Pancreas (tissue), 10 donors: ENCODE measurements around the gene ETS1. TPM values are rescaled to one million over a fixed set of nuclear protein-coding genes. Genes with fewer than 3 reads are reported as not detected.

Experiments used
- ATAC-seq, 4 donors: fragments of 200-7000 bp; cut with Tn5 transposase; one replicate each; pipeline versions ENCODE4 v1.8.0 to v1.9.1; 2020; ENCODE audit warnings: mild to moderate bottlenecking in 4 of 4, moderate library complexity in 4 of 4
- DNase-seq, 6 donors: peaks; one replicate each; pipeline ENCODE4 v3.0.0-alpha.2; 2020
- FAIRE-seq: peaks from 2 replicates; lab custom pipeline; 2012; peaks lifted over from hg19 to GRCh38; lab: Jason Lieb, UNC
- H3K27ac ChIP-seq, 4 donors: fragments of 200-600 bp; sonication (generic); 1 replicate in 3 of 4; 2 replicates in 1 of 4; pipeline versions ENCODE4 v1.5.0 to v1.8.0; 2020
- H3K27me3 ChIP-seq, 4 donors: fragments of 200-600 bp; one replicate each; pipeline ENCODE4 v1.8.0; 2021
- H3K36me3 ChIP-seq, 3 donors: fragments of 200-600 bp; sonication (generic) in 1 of 3; one replicate each; pipeline versions ENCODE4 v1.5.0 to v1.8.0; 2020 to 2021
- H3K4me1 ChIP-seq, 3 donors: fragments of 200-600 bp; one replicate each; pipeline ENCODE4 v1.8.0; 2021
- H3K4me3 ChIP-seq, 4 donors: fragments of 200-600 bp; sonication (generic) in 2 of 4; one replicate each; pipeline versions ENCODE4 v1.5.0 to v1.8.0; 2020 to 2021
- H3K9me3 ChIP-seq, 4 donors: fragments of 200-600 bp; one replicate each; pipeline ENCODE4 v1.8.0; 2021
- CTCF ChIP-seq, 4 donors: fragments of 200-600 bp; sonication (generic) in 3 of 4; IDR thresholded peaks; one replicate each; pipeline versions ENCODE4 v1.5.0 to v1.8.0; 2021; ENCODE audit warnings: antibody characterized with exemption in 4 of 4
- WGBS, 2 donors: extraction: QIAGEN DNeasy Blood & Tissue Kit; methylation state at CpG; one replicate each; pipeline ENCODE4 v1.1.7; 2013; 5-methylcytosine and 5-hydroxymethylcytosine counted together
- intact Hi-C, 3 donors: fragments of 100-400 bp; cut with DNase I; formaldehyde crosslinking; loops; one replicate each; pipeline versions ENCODE4 v1.11.1 to v1.14.2; 2022
- polyA plus RNA-seq, 2 donors: library from polyadenylated mRNA; stranded (reverse); fragments of 200-250 nt; gene quantifications; one replicate each; pipeline ENCODE4 v1.2.3, GENCODE V29; 2013
- total RNA-seq, 6 donors: library from RNA; stranded (reverse); fragmentation: NEBNext Ultra II Directional in 4 of 6; extraction: Animal tissue kit (Norgen Biotek cat#: 25700) in 4 of 6; gene quantifications; one replicate each; pipeline versions ENCODE4 v1.2.1 to v1.2.4, GENCODE V29; 2021 to 2023
- donor health status: healthy with polysubstance abuse.
- donor health status: DM: no; HTN: no; CAD: no; lungs with moderate emphysema.
- donor health status: DM: no; HTN: no; CAD: no.
- donor health status: control.
- donor health status: control.
- donor health status: Bipolar disorder and iron deficiency.
- donor health status: DM: yes; HTN: yes; CAD: no.
- donor health status: DM: no; HTN: no; CAD: no.
- donor health status: DM: no; HTN: no; CAD: no.
- donor health status: DM: yes; HTN: yes; CAD: no.

The ETS1 gene
- total and polyA plus RNA-seq, 8 donors, result 5.4 to 26.6 (median 13.0) TPM

GRCh38 chr11:128471138-128471661 is 116.2 kb downstream of the ETS1 start:
- TF ChIP-seq CTCF (IDR thresholded peaks at IDR 0.05), result no peak
- peaks cover 0 to 21% (median 5%) of the 10 kb centered on the region in 3 donors for H3K4me1 ChIP-seq
- no peak overlapping the region for H3K4me3 ChIP-seq
- no peaks in the 10 kb centered on the region for H3K36me3 ChIP-seq
- 82 to 86% methylated on average over 3 of the region's 3 CpGs for WGBS, 2 donors
- H3K27me3 ChIP-seq, result no peaks in the 10 kb centered on the region
- H3K27ac ChIP-seq, result no peak overlapping the region
- DNase-seq (peak in 1 of 6 donors; percentile 36), FAIRE-seq (no peak), ATAC-seq (peak in 1 of 4 donors; percentile 18)
- intact Hi-C loops, result no loop called here
- no peaks in the 10 kb centered on the region for H3K9me3 ChIP-seq

GRCh38 chr11:128470081-128470480 is 117.3 kb downstream of the ETS1 start:
- intact Hi-C loops, result no loop called here
- no peak overlapping the region for H3K27ac ChIP-seq

GRCh38 chr11:128469220-128469619 is 118.1 kb downstream of the ETS1 start:
- H3K4me3 ChIP-seq, result no peak overlapping the region
- peaks cover 0 to 15% (median 0%) of the 10 kb centered on the region in 3 donors for H3K4me1 ChIP-seq
- no peaks in the 10 kb centered on the region for H3K36me3 ChIP-seq
- H3K9me3 ChIP-seq, result no peaks in the 10 kb centered on the region
- 79 to 86% methylated on average over 4 of the region's 4 CpGs for WGBS, 2 donors
- H3K27me3 ChIP-seq, result no peaks in the 10 kb centered on the region
- no peak for ATAC-seq
- TF ChIP-seq CTCF (IDR thresholded peaks at IDR 0.05), result no peak
- H3K27ac ChIP-seq, result no peak overlapping the region
- DNase-seq, result no peak
- intact Hi-C loops, result no loop called here
- no peak for FAIRE-seq

More at GRCh38 chr11:128470081-128470480, 117.3 kb downstream of the ETS1 start:
- Histone ChIP-seq H3K36me3 (no peaks in the 10 kb centered on the region), H3K9me3 (no peaks in the 10 kb centered on the region), H3K4me3 (no peak overlapping the region), H3K4me1 (peaks cover 0 to 16% (median 0%) of the 10 kb centered on the region in 3 donors), H3K27me3 (no peaks in the 10 kb centered on the region)
- TF ChIP-seq CTCF (IDR thresholded peaks at IDR 0.05), result no peak
- ATAC-seq (no peak), FAIRE-seq (no peak), DNase-seq (no peak)
- 70 to 81% methylated on average over 5 of the region's 5 CpGs for WGBS, 2 donors

GRCh38 chr11:128468111-128468510 is 119.2 kb downstream of the ETS1 start:
- 89 to 93% methylated on average over 1 of the region's 1 CpG for WGBS, 2 donors
- DNase-seq, result no peak
- Histone ChIP-seq H3K4me3 (no peak overlapping the region), H3K9me3 (no peaks in the 10 kb centered on the region), H3K27ac (peak overlapping the region in 2 of 4 donors; percentile 31 to 56), H3K36me3 (no peaks in the 10 kb centered on the region), H3K4me1 (peaks cover 0 to 15% (median 0%) of the 10 kb centered on the region in 3 donors), H3K27me3 (no peaks in the 10 kb centered on the region)
- no peak for FAIRE-seq
- ATAC-seq, result peak in 1 of 4 donors; percentile 11
- intact Hi-C loops, result no loop called here
- no peak for TF ChIP-seq CTCF (IDR thresholded peaks at IDR 0.05)

GRCh38 chr11:128467610-128468041 is 119.7 kb downstream of the ETS1 start:
- ATAC-seq (peak in 2 of 4 donors; percentile 28 to 61), FAIRE-seq (no peak), DNase-seq (no peak)
- TF ChIP-seq CTCF (IDR thresholded peaks at IDR 0.05), result no peak
- H3K27me3 ChIP-seq, result no peaks in the 10 kb centered on the region
- H3K27ac ChIP-seq, result peak overlapping the region in 2 of 4 donors; percentile 31 to 56
- no peak overlapping the region for H3K4me3 ChIP-seq
- intact Hi-C loops, result no loop called here
- peaks cover 0 to 14% (median 3%) of the 10 kb centered on the region in 3 donors for H3K4me1 ChIP-seq
- peaks cover 0 to 3% (median 0%) of the 10 kb centered on the region in 3 donors for H3K36me3 ChIP-seq
- 71 to 73% methylated on average over 9 of the region's 9 CpGs for WGBS, 2 donors
- H3K9me3 ChIP-seq, result no peaks in the 10 kb centered on the region
